ENCODE results near the gene MAN2A1.
"Not testable (repeated sequence)": the region's sequence is repeated elsewhere in the genome, so short reads cannot be mapped to it uniquely, and the experiment has no call there.

Gene MAN2A1

DNA sequence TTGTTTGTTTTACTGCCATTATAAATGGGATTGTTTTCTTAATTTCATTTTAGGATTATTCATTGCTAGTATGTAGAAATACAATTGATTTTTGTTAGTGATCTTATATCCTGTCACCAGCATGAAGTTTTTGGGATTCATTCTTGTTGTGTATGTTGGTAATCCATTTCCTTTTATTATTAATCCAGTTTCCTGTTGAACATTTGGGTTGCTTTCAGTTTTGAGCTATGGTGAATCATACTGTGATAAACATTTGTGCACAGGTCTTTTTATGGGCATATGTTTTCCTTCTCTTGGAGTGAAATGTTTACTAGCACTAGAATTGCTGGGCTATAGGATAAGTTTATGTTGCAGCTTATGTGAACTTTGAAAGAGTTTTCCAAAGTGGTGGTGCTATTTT, 69.6 kb downstream of the MAN2A1 start:
- DNase-seq, result no peak

- not testable (repeated sequence) for DNase-seq
Observed at GRCh38 chr5:109760130-109760529, 70.4 kb downstream of the MAN2A1 start.

DNA sequence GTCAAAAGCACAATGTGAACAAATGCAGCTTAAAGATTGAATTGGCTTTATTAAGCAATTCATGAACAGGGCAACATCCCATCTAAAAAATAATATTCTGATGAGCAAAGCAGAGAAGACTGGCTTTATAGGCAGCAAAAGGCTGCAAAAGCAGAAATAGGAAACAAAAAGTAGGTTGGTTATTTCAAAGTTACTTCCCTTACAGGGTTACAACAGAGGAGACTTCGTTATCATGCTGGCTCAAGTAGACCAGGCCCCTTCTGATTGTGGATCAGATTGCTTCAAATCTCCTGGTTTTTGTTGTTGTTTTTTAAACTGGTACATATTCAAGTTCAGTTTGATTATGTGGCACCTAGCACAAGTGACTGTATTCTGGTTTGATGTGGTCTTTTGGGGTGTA, 73.1 kb downstream of the MAN2A1 start:
- no peak for DNase-seq

DNA sequence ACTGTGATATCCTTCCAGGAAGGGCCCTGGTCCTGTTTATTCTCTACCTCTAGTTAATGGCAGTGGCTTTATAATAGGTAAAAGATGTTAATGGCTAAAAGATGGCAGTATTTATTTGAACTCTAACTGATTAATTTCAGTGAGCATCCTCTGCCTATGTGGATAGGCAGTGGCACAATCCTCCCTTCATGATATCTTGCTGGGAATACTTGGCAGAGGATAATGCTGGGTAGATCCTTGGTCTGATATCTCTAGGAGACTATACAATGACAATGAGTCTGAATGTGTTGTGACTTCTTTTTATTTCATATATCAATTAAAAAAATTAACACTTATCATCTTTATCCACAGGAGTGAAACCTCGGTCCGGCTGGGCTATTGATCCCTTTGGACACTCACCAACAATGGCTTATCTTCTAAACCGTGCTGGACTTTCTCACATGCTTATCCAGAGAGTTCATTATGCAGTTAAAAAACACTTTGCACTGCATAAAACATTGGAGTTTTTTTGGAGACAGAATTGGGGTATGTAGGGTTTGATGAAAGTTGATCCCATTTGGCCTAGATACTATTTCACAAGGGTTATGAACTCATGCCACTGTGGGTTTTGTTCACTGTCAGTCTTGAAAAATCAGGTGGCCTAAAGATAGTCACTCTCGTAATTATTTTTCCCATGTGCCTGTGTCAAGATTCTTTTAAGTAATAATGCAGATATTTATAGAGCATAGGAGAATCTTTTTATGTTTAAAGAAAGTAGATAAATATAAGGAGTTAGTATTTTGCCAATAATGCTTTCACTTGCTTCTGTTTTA, 77.7 kb downstream of the MAN2A1 start:
- no peak for DNase-seq

GRCh38 chr5:109767997-109768396, 78.3 kb downstream of the MAN2A1 start:
- no peak for DNase-seq

- DNase-seq, result no peak
Observed at GRCh38 chr5:109769597-109770291, 80.0 kb downstream of the MAN2A1 start.

- no peak for DNase-seq
Observed at GRCh38 chr5:109775130-109775529, 85.4 kb downstream of the MAN2A1 start.

GRCh38 chr5:109779036-109779735, 89.5 kb downstream of the MAN2A1 start:
- no peak for DNase-seq

DNA sequence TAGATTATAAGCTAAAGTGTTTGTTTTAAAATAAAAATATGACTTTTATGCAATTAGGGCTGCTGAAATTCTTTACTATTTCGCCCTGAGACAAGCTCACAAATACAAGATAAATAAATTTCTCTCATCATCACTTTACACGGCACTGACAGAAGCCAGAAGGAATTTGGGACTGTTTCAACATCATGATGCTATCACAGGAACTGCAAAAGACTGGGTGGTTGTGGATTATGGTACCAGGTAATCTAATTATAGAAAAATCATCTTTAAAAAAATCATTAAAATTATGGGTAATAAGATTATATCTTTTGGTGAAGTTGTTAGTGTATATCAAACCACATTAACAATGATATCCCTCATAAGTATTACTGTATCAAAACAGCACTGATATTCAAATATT, 95.0 kb downstream of the MAN2A1 start:
- no peak for DNase-seq

- DNase-seq, result no peak
Observed at GRCh38 chr5:109786206-109786855, 96.6 kb downstream of the MAN2A1 start.

GRCh38 chr5:109788596-109788995, 98.9 kb downstream of the MAN2A1 start:
- no peak for DNase-seq

- no peak for DNase-seq
Observed at GRCh38 chr5:109792613-109793012, 102.9 kb downstream of the MAN2A1 start.

DNA sequence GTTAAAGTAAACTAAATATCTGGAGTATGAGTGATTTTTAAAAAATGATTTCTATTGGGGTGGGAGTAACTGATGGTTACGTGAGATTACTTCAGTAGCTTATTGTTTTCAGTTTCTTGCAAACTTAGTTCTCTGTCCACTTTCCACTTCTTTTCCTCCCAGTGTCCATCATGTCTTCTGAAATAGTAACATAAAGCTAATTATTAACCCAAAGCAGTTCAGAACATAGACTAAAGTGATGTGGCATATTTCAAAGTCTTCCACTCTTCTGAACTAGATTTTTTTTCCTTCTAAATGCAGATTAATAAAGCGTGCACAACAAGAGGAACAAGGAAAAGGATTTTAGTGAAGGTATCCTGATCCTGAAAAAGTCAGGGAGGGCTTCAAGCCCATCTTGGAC, 114.1 kb downstream of the MAN2A1 start:
- DNase-seq, result no peak

GRCh38 chr5:109805472-109805871, 115.7 kb downstream of the MAN2A1 start:
- no peak for DNase-seq

GRCh38 chr5:109805883-109806282, 116.2 kb downstream of the MAN2A1 start:
- no peak for DNase-seq

- no peak for DNase-seq
Observed at GRCh38 chr5:109812698-109813097, 123.0 kb downstream of the MAN2A1 start.

DNA sequence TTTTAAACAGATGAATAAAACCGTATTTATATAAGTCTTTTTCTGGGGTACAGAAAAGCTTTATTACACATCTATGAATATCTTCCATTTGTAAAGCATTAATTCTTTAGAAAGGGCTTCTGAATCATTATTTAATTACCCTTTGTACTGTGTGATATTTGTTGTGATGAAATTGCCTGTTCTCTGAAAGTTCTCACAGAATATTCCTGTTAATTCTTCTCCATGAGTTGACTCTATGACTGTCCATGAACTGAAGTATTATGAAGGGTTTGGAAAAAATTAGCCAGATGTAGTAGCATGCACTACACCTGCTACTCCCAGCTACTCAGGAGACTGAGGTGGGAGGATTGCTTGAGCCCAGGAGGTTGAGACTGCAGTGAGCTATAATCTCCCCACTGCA, 127.0 kb downstream of the MAN2A1 start:
- DNase-seq, result no peak

DNA sequence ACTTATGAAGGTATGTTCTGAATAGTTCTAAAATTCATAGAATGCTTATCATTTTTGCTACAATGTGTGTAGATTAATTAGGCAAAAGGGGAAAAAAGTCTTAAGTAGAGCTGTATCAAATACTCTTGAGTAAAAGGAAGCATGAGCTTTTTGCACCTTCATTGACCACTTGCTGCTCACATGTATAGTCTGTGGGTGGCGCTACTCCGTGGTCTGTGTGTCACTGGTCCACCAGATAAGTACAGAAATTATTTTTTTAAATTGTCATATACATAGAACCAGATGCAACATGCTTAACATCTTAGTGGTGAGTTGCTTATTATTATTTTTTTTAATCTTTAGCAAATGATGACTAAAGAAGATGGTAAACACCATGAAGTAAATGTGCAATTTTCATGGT, 130.2 kb downstream of the MAN2A1 start:
- no peak for DNase-seq

DNA sequence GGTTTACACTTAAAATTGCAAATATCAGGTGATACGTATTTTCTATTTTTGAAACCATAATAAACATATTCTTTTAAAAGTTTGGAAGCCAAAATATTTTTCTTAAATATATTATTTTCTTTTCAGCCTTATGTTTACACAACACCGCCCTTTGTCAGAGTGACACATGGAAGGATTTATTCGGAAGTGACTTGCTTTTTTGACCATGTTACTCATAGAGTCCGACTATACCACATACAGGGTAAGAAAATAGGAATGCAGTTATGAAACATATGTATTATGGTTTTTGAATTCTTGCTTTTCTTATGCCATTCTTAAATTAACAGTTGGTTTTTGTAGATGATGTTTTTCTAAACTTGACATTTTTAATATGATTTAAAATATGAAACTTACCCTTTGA, 133.9 kb downstream of the MAN2A1 start:
- no peak for DNase-seq

- DNase-seq, result no peak
Observed at GRCh38 chr5:109825450-109825849, 135.7 kb downstream of the MAN2A1 start.

DNA sequence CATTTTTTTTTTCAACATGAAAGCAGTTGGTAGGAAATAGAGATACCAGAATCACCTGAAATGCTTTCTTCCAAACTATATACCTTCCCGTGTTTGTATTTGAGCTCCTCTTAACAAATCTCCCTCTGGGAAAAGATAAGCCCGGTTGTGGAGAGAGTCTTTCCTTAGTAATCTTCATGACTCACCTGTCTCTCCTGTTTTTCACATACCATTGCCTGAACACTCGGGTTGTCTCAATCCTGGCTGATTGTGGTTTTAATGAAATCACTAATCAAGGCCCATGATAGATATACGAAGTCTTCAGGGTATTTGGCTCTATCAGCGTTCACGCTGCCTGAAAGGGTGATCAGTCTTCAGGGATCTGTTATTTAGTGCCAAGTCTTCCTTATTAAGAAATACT, 136.7 kb downstream of the MAN2A1 start:
- no peak for DNase-seq

GRCh38 chr5:109829331-109829730, 139.6 kb downstream of the MAN2A1 start:
- no peak for DNase-seq

- DNase-seq, result no peak
Observed at GRCh38 chr5:109830955-109831502, 141.3 kb downstream of the MAN2A1 start.

Measured in NCI-H1048 (cell line).